HFFc6 (cell line): ENCODE measurements around the gene PEX10. TPM values are rescaled to one million over a fixed set of nuclear protein-coding genes. Genes with fewer than 3 reads are reported as not detected.

Source experiments
- DNase-seq: peaks from one replicate; pipeline ENCODE4 v3.0.0-alpha.2; 2018
- H3K27ac Mint-ChIP-seq: 2 replicates; pipeline ENCODE4 v1.8.0; 2020; ENCODE audit warnings: mild to moderate bottlenecking, mixed read lengths
- H3K27me3 Mint-ChIP-seq: 2 replicates; pipeline ENCODE4 v1.8.0; 2021; ENCODE audit warnings: mild to moderate bottlenecking, moderate library complexity, mixed read lengths; ENCODE audit not compliant: insufficient read depth
- H3K36me3 Mint-ChIP-seq: 2 replicates; pipeline ENCODE4 v1.8.0; 2021; ENCODE audit warnings: low read depth, mixed read lengths
- H3K4me1 Mint-ChIP-seq: 2 replicates; pipeline ENCODE4 v1.8.0; 2020; ENCODE audit warnings: low read depth, mixed read lengths
- H3K4me3 Mint-ChIP-seq: 2 replicates; pipeline ENCODE4 v1.8.0; 2020; ENCODE audit warnings: mild to moderate bottlenecking, moderate library complexity, mixed read lengths
- H3K9me3 Mint-ChIP-seq: 2 replicates; pipeline ENCODE4 v1.8.0; 2020; ENCODE audit warnings: mild to moderate bottlenecking, mixed read lengths
- total RNA-seq, 6 experiments: library from RNA; stranded (reverse); fragmentation: NEBNext Ultra II Directional; extraction: Animal tissue kit (Norgen Biotek cat#: 25700); gene quantifications; 2 replicates in 1 of 6; 3 replicates in 5 of 6; pipeline ENCODE4 v1.2.3, GENCODE V29; 2021
- TF ChIP-seq, protein P1 (sequence below): fragments of 200-600 bp; sonication (generic); IDR thresholded peaks from 2 replicates; pipeline ENCODE4 v1.5.0; 2021; ENCODE audit warnings: antibody characterized with exemption, mild to moderate bottlenecking

The PEX10 gene
- total RNA-seq, 6 experiments from 2014 or later: 25.4 to 29.8 (median 26.4) TPM

DNA sequence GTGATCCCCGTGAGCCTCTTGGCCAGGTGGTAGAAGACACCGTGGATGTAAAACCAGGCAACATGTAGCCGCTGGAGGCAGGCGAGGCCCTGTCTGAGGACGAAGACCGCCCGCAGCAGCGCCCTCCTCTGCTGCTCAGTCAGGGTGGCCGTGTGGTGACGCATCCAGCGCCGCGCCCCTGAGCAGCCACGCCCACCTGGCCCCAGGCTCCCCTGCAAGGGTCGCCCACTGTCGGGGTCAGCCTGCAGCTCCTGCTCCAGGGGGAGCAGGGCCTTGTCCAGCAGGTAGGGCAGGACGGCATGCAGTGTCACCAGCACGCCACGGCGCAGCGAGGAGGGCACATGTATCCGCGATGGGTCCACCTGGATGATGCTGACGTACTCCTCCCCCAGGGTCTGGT lies 3.9 kb downstream of the PEX10 start:
- Mint-ChIP-seq H3K27me3 (peaks cover 5% of the 10 kb centered on the region), H3K27ac (no peak overlapping the region), H3K4me3 (no peak overlapping the region), H3K4me1 (peaks cover 14% of the 10 kb centered on the region), H3K36me3 (peaks cover 8% of the 10 kb centered on the region), H3K9me3 (no peaks in the 10 kb centered on the region)
- TF ChIP-seq, protein P1, sequence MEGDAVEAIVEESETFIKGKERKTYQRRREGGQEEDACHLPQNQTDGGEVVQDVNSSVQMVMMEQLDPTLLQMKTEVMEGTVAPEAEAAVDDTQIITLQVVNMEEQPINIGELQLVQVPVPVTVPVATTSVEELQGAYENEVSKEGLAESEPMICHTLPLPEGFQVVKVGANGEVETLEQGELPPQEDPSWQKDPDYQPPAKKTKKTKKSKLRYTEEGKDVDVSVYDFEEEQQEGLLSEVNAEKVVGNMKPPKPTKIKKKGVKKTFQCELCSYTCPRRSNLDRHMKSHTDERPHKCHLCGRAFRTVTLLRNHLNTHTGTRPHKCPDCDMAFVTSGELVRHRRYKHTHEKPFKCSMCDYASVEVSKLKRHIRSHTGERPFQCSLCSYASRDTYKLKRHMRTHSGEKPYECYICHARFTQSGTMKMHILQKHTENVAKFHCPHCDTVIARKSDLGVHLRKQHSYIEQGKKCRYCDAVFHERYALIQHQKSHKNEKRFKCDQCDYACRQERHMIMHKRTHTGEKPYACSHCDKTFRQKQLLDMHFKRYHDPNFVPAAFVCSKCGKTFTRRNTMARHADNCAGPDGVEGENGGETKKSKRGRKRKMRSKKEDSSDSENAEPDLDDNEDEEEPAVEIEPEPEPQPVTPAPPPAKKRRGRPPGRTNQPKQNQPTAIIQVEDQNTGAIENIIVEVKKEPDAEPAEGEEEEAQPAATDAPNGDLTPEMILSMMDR: no peak
- no peak for DNase-seq

DNA sequence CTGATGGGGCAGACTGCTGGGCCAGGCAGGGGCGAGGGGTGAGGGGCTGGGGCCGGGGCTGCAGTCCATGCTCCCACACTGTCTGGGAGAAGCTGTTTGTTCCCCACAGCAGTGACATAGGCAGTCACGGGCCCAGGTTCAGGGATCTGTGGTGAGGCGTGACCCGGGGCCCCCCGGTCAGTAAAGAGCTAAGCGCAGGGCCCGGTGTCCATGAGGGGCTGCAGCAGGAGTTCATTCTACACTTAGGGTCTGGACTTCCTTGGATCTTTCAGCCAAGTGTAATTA lies 4.4 kb downstream of the PEX10 start:
- Mint-ChIP-seq H3K4me3 (no peak overlapping the region), H3K36me3 (peaks cover 10% of the 10 kb centered on the region), H3K27me3 (peaks cover 5% of the 10 kb centered on the region), H3K9me3 (no peaks in the 10 kb centered on the region), H3K4me1 (peaks cover 14% of the 10 kb centered on the region), H3K27ac (no peak overlapping the region)
- TF ChIP-seq, protein P1: no peak
- no peak for DNase-seq

- H3K9me3 Mint-ChIP-seq: no peaks in the 10 kb centered on the region
- TF ChIP-seq, protein P1: no peak
- peaks cover 5% of the 10 kb centered on the region for H3K27me3 Mint-ChIP-seq
- peaks cover 13% of the 10 kb centered on the region for H3K36me3 Mint-ChIP-seq
- DNase-seq: no peak
- H3K4me3 Mint-ChIP-seq: no peak overlapping the region
- H3K4me1 Mint-ChIP-seq: peaks cover 14% of the 10 kb centered on the region
- peak overlapping the region; percentile 26; the same call in 1 of the 2 replicates for H3K27ac Mint-ChIP-seq
These were observed 5.0 kb downstream of the PEX10 start for GRCh38 chr1:2407166-2407990.

- H3K4me3 Mint-ChIP-seq: no peak overlapping the region
- TF ChIP-seq, protein P1: peak; percentile 40; the same call in 1 of the 2 replicates
- H3K36me3 Mint-ChIP-seq: peaks cover 13% of the 10 kb centered on the region
- peaks cover 14% of the 10 kb centered on the region for H3K4me1 Mint-ChIP-seq
- H3K27me3 Mint-ChIP-seq: peaks cover 5% of the 10 kb centered on the region
- no peaks in the 10 kb centered on the region for H3K9me3 Mint-ChIP-seq
- no peak overlapping the region for H3K27ac Mint-ChIP-seq
- no peak for DNase-seq
These were observed 5.8 kb downstream of the PEX10 start for GRCh38 chr1:2406451-2407041.

DNA sequence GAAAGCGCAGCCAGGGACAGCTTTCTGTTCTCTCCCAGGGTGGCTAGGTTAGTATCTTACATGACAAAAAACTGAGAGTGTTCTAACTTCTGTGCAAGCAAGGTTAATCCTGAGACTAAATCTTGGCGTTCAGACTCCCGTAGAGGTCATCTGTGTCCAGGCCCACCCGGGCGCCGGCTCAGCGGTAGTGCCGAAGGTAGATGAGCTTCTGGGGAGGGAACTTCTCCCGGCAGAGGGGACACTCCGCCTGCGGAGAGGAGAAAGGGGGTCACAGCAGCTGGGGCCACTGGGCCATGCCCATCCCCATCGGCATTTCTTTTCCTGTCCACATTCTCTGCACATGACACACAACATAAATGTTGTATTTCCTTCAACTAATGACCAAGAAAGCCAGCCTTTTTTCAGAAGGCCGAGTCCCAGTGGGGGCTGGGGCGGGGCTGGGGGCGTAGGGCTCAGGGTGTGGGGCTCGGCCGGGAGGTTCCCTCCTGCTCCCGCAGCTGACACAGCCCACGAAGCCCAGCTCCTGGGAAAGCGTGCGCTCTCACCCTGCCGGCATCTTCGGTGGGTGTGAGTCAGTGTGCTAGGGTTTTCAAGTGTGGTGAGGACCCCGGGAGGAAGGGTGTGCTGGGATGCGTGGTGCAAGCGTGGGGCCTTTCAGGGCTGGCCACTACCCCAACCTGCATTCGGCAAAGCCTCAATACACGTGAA lies 6.6 kb downstream of the PEX10 start:
- no peak overlapping the region; the same call in 1 of the 2 replicates for H3K4me3 Mint-ChIP-seq
- H3K9me3 Mint-ChIP-seq: no peaks in the 10 kb centered on the region
- no peak for DNase-seq
- peaks cover 5% of the 10 kb centered on the region for H3K27me3 Mint-ChIP-seq
- TF ChIP-seq, protein P1: no peak
- H3K36me3 Mint-ChIP-seq: peaks cover 14% of the 10 kb centered on the region
- H3K27ac Mint-ChIP-seq: peak overlapping the region; percentile 65
- peaks cover 12% of the 10 kb centered on the region for H3K4me1 Mint-ChIP-seq
